Umbilical cord (tissue), 2 donors: ENCODE results near the gene ISYNA1. TPM values are rescaled to one million over a fixed set of nuclear protein-coding genes. Genes with fewer than 3 reads are reported as not detected.

Source experiments
- DNase-seq: peaks from one replicate; pipeline ENCODE4 v3.0.0-alpha.2; 2015; ENCODE audit warnings: low spot score
- total RNA-seq: library from RNA; depleted of rRNA; stranded (reverse); fragments of >200 nt; gene quantifications from one replicate; pipeline ENCODE4 v1.2.3, GENCODE V29; 2014; ENCODE audit warnings: low replicate concordance; ENCODE audit not compliant: insufficient read depth

The ISYNA1 gene
- total RNA-seq, 1 donor from 2014 or later = 20.5 TPM

- DNase-seq = no peak
These were observed 5.9 kb upstream of the ISYNA1 start for GRCh38 chr19:18443831-18444230.

DNA sequence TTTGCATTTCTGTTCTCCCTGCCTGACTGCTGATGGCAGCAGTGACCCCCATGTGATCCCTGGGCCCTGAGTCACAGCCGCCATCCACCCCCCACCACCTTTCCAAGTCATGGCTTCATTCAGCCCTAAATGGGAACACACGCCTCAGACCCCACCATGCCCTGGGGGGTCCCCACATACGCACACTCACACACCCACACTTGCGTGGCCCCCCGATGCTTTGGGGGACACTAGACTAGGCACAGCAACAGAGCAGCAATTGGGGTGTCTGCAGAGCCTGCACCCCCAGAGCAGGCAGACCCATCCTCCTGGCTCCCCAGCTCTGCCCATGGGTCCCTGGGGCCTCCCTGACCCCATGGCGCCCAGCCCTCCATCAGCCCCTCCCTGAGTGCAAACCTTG, 5.5 kb upstream of the ISYNA1 start:
- DNase-seq = no peak

DNA sequence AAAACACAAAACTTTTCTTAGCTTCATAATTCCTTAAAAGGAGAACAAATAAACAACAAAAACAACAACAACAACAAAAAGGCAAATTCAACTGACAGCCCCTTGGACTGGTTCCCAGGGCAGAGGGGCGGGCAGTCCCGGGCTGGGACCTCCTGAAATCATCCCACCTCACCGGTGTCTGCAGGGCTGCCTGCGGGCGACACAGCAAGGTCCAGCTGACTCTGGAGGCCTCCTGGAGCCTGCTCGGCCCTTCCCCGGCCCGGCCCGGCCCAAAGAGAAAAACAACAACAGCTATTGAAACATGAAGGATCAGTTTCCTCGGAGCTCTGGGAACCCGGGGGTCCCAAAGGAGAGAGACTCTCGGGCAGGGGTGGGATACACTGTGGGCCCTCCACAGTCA, 5.0 kb upstream of the ISYNA1 start:
- no peak for DNase-seq

DNA sequence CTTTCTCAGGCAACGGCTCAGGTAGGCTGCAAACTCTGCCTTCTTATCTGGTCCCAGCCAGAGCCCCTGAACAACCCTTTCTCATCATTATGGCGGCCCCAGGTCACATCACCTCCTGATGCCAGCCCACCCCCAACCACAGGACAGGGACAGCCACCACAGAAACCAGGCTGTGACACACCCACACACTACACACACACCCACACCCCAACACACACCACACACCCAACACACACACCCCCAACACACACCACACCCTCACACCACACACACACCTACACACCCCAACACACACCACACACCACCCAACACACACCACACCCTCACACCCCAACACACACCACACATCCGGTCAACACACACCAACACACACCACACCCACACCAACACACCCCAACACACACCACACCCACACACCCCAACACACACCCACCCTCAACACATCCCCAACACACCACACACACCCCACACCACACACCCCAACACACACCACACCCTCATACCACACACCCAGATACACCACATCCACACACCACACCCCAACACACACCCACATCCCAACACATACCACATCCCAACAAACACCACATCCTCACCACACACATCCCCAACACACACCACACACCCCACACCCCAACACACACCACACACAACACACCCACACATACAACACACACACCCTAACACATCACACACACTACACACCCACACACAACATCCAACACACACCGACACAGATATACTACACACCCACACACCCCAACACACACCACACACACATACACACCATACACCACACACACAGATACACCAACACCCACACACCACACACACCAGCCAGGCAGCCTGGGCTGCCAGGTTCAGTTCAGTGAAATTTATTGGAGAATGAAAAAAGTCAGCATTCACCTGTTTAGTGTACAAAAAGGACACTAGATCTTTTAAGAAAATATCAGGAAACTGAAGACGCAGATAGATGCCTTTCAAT, 4.2 kb upstream of the ISYNA1 start:
- DNase-seq = no peak

DNA sequence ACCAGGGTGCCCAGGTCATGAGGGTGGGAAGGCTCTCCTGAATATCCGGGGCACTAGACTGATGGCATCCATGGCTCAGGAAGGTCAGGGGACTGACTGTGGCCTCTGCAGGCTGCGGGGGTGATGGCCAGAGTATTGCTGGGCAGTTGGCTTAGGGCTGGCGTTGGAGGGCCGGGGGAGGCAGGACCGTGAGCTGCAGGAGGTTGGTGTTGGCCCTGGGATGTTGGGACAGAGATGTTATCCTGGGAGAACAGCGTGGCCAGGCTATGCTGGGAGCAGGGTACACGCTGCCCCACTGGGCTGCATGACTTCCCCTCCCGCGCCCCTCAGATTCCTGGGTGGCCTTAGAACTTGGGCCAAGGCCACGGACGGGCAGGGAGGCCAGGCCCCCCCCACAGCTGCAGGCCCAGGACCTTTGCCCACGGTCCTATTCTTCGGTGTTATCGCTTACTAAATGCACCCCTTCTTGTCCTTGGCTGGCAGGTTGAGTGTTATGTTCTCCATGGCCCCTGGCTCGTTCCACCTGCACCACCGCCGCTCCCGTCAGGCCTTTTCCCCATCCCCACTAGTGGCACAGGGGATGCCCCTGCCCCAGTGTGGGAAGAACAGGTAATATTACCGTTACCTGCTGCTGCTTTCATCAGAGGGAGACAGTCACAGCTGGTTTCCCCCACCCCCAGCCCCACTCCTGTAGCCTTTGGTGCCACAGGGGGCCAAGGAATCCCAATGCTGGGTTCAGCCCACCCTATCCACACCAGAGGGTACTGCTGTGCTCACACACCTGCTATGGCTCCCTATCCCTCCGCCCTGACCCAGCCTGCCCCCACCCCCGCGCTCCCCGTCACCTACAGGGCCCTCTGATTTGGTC, 3.2 kb upstream of the ISYNA1 start:
- no peak for DNase-seq

GRCh38 chr19:18440415-18440877, 2.5 kb upstream of the ISYNA1 start:
- no peak for DNase-seq

DNA sequence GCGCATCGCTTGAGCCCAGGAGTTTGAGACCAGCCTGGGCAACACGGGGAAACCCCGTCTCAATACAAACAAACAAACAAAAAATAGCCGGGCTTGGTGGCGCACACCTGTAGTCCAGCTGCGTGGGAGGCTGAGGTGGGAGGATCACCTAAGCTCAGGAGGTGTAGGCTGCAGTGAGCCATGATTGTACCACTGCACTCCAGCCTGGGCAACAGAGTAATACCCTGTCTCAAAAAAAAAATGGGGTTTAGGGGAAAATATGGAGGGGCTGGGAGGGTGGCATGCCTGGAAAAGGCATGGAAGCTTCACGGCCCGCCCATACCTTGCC, 1.9 kb upstream of the ISYNA1 start:
- no peak for DNase-seq

DNA sequence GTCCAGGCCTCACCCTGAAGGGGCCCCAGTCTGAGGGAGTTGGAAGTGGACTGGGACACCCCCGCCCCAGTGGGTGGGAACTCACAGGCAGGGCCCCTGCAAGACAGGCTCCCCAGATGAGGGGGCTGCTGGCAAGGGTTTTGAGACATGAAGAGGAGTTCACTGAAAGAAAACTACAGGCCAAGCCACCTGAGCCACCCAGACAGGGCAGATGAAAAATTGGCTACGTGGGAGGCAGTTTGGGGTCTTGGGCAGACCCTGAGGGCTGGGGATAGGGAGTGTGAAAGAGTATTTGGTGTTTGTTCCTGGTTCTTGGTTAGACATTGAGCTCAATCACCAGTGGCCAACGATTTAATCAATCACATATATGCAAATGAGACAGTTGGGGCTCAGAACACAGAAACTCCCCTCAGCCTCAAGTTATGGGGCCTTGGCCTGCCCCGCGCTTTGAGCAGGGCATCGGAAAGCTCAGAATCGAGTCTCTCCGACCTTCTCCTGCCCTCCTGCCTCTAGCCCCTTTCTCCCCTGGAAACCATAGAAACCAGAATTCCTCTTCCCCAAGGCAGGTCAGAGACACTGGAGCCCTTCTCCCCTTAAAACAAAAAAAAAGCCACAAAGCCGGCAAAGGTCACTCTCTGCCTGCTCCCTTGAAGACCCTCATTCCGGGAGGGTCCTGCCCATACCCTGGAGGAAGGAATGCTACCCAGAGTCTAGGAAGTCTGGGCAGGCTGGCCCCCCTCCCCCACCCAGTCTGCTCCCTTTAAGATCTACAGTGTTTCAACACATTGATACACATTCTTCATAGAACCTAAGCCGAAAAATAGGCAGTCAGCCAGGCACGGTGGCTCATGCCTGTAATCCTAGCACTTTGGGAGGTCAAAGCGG, 1.3 kb upstream of the ISYNA1 start:
- peak; percentile 51 for DNase-seq

DNA sequence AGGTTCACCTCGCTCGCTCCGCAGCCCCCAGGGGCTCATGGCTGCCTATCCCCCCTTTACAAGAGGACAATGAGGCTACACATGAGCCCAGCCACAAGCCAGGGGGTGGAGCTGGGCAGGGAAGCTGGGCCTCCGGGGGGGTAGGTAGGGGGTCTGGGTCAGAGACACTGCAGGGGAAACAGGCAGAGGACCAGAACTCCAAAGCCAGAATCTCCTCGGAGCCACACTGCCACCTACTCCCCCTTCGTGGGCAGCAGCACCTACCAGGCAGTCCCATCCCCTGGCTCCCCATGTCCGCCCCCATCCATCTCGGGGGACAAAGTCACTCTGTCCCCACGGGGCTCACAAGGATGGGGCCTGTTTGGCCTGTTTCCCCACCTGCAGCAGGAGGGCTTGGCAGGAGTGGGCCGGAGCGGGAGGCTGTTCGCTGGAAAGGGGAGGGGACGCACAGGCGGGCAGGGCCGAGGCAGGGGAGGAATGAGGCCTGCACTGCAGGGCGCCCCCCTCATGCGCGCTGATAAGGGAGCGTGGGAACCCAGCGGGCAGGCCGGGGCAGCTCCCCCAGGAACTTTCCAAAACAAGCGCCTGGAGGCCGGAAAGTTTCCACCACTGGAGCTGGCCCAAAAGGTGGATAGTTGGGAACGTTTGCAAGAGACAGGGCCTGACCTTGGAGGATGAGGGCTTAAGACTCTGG, 545 bp upstream of the ISYNA1 start:
- DNase-seq = peak; percentile 90

DNA sequence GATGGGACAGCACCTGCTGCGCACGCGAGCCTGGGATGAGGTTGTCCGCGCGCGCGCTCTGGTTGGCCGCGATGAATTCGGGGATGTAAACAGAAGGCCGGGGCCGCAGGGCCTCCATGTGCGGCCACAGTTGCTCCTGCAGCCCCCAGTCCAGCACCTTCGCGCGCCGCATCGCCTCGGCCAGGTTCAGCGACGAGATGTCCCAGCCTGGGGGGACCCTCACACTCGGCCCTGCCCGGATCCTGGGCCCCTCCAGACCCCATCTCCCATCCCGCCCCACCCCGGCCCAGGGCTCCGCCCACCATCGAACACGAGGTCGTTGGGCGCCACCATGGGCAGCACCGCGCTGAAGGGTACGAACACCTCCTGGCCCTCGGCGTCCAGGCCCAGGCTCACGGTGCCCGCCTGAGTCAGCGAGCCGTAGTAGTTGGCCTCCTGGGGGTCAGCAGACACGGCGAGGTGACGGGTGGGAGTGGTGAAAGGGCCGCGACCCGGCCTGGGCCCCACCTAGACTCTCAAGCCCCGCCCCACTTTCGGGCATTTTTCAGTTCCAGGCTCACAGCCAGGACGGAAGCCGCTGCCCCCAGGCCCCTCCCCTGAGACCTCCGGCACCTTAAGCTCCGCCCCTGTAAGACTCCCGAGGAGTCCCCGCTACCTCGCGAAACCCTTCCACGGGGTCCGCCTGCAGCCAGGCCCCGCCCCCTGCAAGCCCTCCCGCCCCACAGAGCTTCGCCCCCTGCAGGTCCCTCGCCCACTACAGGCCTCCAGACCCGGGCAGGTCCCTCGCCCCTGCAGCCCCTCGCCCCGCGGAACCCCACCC, 1.1 kb downstream of the ISYNA1 start:
- peak; percentile 90 for DNase-seq

DNA sequence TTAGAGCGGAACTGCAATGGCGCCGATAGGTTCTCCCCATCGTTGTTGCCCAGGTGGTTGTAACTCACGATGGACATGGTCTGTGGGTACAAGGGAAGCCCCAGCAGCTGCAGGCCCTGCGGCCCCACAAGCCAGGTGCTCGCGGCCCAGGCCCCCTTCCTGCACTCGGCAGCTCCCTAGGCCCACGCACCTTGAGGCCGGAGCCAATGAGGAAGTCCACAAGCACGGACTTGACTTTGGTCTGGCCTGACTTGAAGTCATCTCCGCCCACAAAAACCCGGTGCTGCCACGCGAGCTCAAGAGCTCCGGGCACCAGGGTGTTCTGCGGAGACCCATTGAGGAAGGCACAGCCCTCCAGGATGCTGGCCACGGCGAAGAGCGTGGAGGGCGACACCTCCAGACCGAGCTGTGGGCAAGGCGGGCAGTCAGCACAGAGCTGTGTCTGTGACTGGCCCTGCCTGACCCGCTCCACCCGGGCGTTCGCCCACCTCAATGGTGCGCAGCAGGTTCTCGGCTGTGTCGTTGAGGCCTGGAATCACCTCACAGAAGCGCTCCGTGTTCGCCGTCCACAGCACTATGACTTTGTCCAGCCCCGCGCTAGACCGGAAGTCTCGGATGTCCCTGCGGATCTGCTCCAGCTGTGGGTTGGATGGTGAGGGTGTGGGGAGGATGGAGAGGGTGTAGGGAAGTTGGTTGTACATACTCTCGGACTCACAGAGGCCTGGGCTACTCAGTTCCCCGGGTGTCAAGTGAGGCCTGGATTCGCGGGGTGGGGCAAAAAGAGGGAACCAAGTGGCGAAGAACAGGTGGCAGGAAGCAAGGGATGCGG, 1.9 kb downstream of the ISYNA1 start:
- DNase-seq = no peak

- no peak for DNase-seq
These were observed 2.6 kb downstream of the ISYNA1 start for GRCh38 chr19:18435178-18435841.

DNA sequence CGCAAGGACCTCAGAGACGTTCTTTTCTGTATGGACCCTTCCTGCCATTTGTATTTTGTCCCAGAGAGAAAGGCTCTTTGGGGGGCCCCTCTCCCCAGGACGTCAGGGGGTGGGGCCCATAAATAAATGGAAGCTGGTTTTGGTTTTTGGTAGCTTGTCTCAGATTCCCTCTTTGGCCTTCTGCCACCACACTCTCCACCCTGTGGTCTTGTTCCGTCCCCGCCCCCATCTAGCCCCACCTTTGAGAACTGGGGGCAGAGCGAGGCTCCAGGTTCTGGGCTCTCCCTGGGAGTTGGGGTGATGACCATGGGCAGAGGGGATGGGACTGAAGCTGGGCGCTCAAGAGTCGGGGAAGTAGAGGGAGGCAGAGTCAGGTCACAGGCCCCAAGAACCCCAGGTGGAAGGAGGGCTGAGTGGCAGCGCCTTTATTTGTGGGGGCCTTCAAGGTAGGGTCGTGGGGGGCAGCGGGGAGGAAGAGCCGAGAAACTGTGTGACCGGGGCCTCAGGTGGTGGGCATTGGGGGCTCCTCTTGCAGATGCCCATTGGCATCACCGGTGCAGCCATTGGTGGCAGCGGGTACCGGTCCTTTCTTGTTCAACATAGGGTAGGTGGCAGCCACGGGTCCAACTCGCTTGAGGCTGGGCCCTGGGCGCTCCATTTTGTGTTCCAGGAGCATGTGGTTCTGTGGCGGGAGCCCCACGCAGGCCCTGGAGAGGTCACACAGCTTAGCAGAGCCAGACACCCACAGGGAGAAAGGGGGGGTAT, 3.3 kb downstream of the ISYNA1 start:
- no peak for DNase-seq

DNA sequence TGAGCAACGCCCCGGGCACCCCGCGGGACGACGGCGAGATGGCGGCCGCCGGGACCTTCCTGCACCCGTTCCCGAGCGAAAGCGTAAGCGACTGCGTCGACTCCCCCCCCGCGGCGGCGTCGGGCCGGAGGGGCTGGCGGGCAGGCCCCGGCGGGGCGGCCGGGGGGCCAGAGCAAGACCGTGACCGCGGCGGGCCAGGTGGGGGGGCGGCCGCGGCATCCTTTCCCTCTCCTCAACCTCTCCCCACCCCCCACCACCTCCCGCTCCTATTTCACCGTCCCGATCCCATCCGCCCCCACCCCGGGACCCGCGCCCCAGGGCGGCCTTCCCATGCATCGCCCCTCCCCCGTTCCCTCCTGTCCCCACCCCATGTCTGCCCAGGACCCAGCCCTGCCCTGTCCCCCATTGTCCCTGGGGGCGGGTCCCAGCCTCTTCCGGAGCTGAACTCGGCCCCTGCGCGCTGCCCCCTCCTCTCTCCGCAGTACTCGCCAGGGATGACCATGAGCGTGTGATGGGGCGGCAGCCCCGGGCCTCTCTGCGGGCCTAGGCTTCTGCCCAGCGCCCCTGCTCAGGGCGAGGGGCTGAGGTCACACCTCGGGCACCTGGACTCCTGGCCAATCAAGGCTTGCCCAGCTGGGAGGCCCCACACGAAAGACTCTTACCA, 4.1 kb downstream of the ISYNA1 start:
- peak; percentile 53 for DNase-seq

DNA sequence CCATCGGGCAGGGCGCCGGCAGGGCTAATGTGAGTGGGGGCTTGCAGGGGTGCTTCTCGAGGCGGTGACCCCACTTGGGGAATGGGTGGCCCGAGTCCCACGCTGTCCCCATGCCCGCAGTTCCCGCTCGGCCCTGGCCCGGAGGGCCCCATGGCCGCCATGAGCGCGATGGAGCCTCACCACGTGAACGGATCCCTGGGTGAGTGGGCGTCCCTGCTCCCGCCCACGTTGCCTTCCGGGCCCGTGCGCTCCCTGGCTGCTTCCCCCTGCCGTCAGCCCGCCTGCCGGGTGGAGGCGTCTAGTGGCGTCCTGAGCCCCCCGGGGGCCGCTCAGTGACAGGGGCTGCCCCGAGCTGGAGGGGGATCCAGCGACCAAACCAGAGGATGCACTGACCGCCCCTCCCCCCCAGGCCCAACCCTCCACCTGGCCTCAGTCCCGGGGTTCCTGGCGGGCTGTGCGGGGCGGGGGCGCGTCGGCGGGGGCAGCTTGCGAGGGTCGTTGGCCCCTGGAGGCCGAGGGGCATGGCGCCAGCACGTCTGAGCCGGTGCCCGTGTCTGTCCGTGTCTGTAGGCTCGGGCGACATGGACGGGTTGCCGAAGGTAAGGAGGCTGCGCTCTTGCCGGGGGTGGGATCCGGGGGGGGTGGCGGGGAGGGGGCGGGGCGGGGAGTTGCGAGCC, 4.8 kb downstream of the ISYNA1 start:
- peak; percentile 70 for DNase-seq

DNA sequence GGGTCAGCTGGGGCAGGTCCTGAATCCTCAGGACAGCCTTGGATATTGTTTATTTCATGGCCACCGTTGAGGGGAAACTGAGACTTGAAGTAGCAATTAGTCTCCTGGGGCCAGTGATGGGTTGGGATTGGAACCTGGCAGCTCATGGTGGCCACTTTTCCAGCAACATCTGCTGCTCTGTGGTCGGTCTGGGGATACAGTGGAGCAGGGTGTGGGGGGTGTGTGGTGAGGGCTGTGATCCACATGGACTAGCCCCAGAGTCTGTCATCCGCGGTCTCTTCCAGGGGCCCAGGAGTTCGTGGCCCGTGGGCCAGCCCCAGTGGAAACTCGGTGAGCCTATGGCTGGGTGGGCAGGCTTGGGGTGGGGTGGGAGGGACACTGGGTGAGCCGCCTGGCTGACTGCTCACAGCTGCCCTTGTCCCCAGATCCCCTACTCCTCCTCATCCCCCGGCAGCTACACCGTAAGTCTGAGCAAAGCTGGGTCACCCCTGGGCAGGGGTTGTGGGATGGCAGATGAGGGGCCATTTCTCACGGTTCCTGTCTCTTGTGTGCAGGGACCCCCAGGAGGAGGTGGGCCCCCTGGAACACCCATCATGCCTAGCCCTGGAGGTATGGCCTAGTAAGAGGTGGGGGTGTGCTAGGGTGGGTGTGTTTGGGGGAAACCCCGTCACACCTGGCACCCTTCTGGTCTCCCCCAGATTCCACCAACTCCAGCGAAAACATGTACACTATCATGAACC, 5.5 kb downstream of the ISYNA1 start:
- DNase-seq = no peak
